Fibroblast of skin of left quadriceps (primary cell): ENCODE measurements around the gene ARMH2.
"Not testable (repeated sequence)": the region's sequence is repeated elsewhere in the genome, so short reads cannot be mapped to it uniquely, and the experiment has no call there.

Experiments used
- DNase-seq, 2 experiments: peaks; one replicate each; pipeline ENCODE4 v3.0.0-alpha.2; 2013; ENCODE audit warnings: low read depth in 2 of 2

The ARMH2 gene

DNA sequence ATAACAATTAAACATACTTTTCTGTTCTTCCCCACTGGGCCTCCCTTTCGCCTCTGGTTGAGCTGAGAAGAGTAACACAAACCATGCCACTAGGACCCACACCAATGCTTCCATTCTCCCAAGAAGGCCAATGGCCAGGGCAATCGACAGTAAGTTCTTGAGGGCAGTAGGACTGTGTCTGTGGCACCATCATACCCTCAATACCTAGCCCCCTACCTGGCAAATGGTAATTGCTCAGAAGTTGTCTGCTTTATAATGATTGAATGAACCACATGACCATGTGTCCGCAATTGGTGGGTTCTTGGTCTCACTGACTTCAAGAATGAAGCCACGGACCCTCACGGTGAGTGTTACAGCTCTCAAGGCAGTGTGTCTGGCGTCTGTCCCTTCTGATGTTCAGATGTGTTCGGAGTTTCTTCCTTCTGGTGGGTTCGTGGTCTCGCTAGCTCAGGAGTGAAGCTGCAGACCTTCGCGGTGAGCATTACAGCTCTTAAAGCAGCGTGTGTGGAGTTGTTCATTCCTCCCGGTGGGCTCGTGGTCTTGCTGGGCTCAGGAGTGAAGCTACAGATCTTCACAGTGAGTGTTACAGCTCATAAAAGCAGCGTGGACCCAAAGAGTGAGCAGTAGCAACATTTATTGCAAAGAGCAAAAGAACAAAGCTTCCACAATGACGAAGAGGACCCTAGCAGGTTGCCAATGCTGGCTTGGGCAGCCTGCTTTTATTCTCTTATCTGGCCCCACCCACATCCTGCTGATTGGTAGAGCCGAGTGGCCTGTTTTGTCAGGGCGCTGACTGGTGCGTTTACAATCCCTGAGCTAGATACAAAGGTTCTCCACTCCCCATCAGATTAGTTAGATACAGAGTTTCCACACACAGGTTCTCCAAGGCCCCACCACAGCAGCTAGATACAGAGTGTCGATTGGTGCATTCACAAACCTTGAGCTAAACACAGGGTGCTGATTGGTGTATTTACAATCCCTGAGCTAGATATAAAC is 33.6 kb downstream of the ARMH2 start:
- not testable (repeated sequence) for DNase-seq

- DNase-seq: no peak
Measured at GRCh38 chr6:24763578-24763977, 35.1 kb downstream of the ARMH2 start.

DNA sequence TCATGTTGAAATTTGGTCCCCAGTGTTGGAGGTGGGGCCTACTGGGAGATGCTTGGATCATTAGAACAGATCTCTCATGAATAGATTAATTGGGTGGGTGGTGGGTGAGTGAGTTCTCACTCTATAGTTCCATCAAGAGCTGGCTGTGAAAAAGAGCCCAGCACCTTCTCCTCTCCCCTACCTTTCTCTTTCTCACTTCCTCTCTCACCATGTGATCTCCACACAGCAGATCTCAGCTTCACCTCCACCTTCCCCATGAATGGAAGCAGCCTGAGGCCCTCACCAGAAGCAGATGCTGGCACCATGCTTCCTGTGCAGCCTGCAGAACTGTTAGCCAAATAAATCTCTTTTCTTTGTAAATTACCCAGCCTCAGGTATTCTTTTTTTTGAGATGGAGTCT is 36.9 kb downstream of the ARMH2 start:
- no peak for DNase-seq

DNA sequence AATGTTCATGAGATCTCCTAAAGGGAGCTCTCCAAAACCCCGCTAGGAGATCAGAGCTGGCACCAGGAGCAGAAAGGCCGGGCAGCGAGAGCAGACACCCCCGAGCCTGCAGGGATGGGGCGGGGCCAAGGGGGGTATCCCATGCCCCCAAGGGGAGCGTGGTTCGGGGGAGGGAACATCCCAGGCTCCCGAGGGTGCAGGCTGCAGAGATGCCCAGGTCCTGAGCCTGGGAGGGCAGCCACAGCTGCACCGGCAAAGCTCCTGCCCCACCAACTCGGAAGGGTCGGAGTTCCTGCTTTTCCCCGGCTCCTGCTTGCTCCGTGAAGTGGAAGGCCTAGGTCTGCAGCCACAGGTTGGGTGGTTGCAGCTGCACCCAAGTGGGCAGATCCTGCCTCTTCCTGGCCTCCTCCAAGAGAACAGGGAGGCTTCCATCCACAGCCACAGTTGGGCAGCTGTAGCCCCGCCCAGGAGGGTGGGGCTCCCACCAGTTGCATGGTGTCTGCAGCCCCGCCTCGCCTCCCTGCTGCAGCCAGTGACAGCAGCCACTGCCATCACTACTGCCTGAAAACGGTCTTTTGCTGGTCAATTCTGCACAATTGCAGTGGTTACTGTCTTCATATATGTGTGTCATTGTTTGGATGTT is 37.4 kb downstream of the ARMH2 start:
- no peak for DNase-seq

- no peak for DNase-seq
Measured at GRCh38 chr6:24760210-24760609, 38.5 kb downstream of the ARMH2 start.

DNA sequence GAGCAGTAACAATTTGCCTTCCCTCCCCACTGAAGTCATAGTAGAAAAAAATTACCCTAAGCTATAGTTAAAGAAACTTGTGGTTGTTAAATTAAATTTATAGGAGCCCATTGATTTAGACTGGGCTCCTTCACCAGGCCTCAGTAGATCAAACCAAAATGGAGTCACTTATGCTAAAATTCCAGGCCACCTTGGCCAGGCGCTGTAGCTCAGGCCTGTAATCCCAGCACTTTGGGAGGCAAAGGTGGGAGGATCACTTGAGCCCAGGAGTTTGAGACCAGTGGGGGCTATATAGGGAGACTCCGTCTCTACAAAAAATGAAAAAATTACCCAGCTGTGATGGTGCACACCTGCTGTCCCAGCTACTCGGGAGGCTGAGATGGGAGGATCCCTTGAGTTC is 39.0 kb downstream of the ARMH2 start:
- no peak for DNase-seq

DNA sequence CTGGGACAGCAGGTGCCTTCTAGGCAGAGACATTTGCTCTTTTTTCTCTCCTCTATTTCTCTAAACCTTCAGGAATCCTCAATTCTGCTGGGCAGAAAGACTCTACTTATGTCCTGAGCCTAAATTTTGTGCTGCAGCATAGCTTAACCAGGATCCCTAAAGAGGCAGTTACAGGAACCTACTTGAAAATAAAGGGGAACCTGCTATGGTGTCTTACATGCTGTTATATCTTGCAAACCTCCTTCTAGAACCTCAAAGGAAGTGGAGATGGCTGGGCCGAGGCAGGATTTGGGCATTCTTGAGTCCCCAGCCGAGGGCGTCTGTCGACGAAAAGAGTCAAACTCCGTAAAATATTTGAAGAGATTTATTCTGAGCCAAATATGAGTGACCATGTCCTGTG is 41.1 kb downstream of the ARMH2 start:
- DNase-seq: no peak

GRCh38 chr6:24755279-24755678 is 43.4 kb downstream of the ARMH2 start:
- no peak for DNase-seq

- DNase-seq: not testable (repeated sequence)
Measured at GRCh38 chr6:24754378-24754777, 44.3 kb downstream of the ARMH2 start.

- no peak for DNase-seq
Measured at GRCh38 chr6:24753545-24753944, 45.2 kb downstream of the ARMH2 start.

DNA sequence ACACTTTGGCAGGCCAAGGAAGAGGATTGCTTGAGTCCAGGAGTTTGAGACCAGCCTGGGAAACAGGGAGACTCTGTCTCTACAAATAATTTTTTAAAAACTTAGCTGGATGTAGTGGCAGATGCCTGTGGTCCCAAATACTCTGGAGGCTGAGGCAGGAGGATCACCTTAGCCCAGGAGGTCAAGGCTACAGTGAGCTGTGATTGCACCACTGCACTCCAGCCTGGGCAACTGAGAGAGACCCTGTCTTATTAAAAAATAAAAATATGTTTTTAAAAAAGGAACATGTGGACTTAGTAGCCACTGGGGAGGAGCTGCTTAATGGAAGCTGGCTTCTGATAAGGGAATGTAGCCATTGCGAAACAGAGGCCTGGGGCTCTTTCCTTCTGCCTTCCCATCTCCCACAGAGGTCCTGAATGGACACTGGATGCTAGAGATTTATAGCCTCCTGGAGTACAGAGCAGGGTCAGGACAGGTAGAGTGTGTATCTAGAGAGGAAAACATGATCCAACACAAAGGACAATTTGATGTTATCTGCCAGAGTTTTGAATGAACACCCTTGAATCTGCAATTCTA is 45.7 kb downstream of the ARMH2 start:
- DNase-seq: no peak

DNA sequence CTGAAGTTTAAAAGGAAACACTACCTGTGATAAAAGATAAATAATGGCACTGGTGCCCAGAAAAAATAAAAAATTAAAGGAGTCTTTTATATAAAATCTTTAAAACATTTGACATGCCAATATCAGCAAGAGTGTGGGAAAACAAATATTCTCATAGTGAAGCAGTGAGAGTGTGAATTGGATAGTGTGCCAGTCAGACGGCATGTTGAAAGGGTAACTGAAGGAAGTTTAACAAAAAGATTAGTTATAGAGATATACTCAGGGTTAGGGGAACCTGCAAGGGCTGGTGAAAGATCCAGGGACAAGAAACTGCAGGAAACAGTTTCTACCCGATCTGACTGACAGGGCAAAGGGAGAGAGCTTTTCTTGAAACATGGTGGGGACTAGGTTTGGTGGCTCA is 46.2 kb downstream of the ARMH2 start:
- DNase-seq: no peak

GRCh38 chr6:24750878-24751277 is 47.8 kb downstream of the ARMH2 start:
- not testable (repeated sequence) for DNase-seq

DNA sequence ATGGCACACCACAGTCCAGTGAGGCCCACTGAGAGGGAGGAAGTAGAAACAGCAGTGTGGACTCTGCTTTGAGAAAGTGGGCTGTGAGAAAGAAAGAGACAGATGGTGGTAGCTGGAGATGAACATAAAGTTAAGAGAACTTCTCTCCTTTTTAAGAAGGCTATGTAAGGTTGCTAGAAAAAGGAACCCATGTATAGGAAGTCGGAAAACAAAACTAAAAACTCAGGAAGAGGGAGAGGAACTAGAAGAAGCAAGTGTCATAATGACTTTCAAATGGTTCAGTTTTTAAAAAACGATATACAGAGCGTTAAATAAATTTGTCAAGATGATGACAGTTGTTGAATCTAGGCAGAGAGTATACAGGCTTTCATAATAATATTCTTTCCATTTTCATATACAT is 49.4 kb downstream of the ARMH2 start:
- no peak for DNase-seq
